ENCODE results near the gene MCTP2.

The MCTP2 gene

DNA sequence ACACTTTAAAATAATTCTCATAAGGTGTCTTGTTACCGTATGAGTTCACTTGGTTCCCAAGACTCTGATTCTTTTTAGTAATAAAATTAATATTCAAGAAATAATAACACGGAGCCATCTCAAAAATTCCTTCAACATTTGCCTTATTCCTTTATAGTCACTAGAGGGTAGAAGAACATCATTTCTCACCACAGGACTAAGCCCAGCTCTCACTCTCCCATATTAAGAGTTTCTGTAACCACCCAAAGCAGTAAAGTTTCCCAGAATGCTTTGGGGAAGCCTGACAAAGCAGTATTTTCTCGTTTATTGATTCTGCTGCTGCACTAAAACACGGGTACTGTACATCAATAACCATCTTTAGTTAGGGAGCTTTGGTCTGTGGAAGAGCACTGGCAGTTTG, 114.9 kb downstream of the MCTP2 start:
- H3K9me3 ChIP-seq (ENCODE audit: control insufficient read depth, insufficient read depth, low read depth, low read length) = no peaks in the 10 kb centered on the region
- peaks cover 0 to 3% of the 10 kb centered on the region in 2 experiments; a peak in 2 of 3 replicates for H3K36me3 ChIP-seq (ENCODE audit: control insufficient read depth in 2 of 2, insufficient read depth in 1 of 2, low read length in 2 of 2)
- no peaks in the 10 kb centered on the region for H3K4me1 ChIP-seq (ENCODE audit: control insufficient read depth, insufficient read depth, low read length)
- POLR2A ChIA-PET = no interaction called here
- no peak overlapping the region for H3K4me3 ChIP-seq (ENCODE audit: low read depth, low read length)
- CTCF ChIA-PET = interaction anchor here (1.2 kb wide), 1 partner anchor 19 kb away, joined by 4 read pairs; no protein-coding TSS in a partner anchor
- TF ChIP-seq ZNF654 (tag by site-specific recombination; IDR thresholded peaks at IDR 0.05; ENCODE audit: low read depth) (peak; percentile 12; the same call in 1 of the 2 replicates), ZNF624 (tag by site-specific recombination; IDR thresholded peaks at IDR 0.05) (no peak)
- TF ChIP-seq, protein P1, sequence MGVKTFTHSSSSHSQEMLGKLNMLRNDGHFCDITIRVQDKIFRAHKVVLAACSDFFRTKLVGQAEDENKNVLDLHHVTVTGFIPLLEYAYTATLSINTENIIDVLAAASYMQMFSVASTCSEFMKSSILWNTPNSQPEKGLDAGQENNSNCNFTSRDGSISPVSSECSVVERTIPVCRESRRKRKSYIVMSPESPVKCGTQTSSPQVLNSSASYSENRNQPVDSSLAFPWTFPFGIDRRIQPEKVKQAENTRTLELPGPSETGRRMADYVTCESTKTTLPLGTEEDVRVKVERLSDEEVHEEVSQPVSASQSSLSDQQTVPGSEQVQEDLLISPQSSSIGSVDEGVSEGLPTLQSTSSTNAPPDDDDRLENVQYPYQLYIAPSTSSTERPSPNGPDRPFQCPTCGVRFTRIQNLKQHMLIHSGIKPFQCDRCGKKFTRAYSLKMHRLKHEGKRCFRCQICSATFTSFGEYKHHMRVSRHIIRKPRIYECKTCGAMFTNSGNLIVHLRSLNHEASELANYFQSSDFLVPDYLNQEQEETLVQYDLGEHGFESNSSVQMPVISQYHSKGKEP (tag by site-specific recombination; IDR thresholded peaks at IDR 0.05) = no peak
- TF ChIP-seq, protein P2, sequence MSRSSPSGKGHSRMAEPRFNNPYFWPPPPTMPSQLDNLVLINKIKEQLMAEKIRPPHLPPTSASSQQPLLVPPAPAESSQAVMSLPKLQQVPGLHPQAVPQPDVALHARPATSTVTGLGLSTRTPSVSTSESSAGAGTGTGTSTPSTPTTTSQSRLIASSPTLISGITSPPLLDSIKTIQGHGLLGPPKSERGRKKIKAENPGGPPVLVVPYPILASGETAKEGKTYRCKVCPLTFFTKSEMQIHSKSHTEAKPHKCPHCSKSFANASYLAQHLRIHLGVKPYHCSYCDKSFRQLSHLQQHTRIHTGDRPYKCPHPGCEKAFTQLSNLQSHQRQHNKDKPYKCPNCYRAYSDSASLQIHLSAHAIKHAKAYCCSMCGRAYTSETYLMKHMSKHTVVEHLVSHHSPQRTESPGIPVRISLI (tag by site-specific recombination; IDR thresholded peaks at IDR 0.05) = no peak
- no peak overlapping the region for H3K27ac ChIP-seq (ENCODE audit: extremely low read depth, low read depth, low read length)

DNA sequence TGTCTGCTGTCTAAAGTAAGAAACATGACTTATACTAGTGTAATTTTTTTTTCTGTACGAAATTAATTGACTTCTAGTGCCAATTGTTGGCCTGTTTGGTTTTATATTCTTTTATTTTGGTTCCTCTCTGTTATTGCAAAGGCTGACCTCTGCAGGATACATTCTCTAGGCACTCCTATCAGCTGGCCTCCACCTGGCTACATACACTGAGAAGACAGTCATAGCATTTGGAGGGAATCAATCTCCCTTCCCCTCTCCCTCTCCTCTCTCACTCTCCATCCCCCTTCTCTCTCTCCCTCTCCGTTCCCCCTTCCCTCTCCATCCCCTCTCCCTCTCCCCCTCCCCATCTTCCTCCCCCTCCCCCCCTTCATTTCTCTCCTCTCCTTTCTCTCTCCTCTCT, 116.7 kb downstream of the MCTP2 start:
- ChIA-PET CTCF (no interaction called here), POLR2A (no interaction called here)
- no peak for TF ChIP-seq YY1 (tag by site-specific recombination; IDR thresholded peaks at IDR 0.05)
- H3K27ac ChIP-seq (ENCODE audit: extremely low read depth, low read depth, low read length) = no peak overlapping the region
- H3K4me3 ChIP-seq (ENCODE audit: low read depth, low read length) = no peak overlapping the region
- no peaks in the 10 kb centered on the region for H3K4me1 ChIP-seq (ENCODE audit: control insufficient read depth, insufficient read depth, low read length)
- H3K36me3 ChIP-seq (ENCODE audit: control insufficient read depth in 2 of 2, insufficient read depth in 1 of 2, low read length in 2 of 2) = no peaks in the 10 kb centered on the region; a peak in 1 of 3 replicates
- no peaks in the 10 kb centered on the region for H3K9me3 ChIP-seq (ENCODE audit: control insufficient read depth, insufficient read depth, low read depth, low read length)

DNA sequence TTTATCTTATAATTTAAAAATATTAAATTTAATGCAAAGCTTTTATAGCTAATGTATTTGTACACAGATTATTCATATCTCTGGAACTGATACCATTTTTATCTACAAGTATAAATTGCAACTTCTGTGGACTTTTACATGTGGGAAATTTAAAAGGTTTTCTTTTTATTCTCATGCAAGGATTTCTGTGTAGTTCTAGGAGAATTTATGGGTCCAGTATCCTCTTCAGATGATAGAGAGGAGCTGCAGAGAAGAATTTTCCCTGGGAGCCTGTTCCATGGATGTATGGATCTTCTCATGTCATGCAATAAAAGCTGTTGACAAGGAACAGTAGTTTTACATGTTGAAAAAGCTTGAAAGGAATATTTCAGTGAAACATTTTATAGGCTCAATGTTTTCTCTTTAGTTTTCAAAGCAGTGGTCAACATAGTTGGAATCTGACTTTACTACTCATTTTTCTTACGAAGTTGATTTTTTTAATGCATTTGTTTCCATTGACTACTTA, 119.7 kb downstream of the MCTP2 start:
- Histone ChIP-seq H3K4me3 (ENCODE audit: low read depth, low read length) (no peak overlapping the region), H3K27ac (ENCODE audit: extremely low read depth, low read depth, low read length) (no peak overlapping the region), H3K4me1 (ENCODE audit: control insufficient read depth, insufficient read depth, low read length) (no peaks in the 10 kb centered on the region), H3K9me3 (ENCODE audit: control insufficient read depth, insufficient read depth, low read depth, low read length) (no peaks in the 10 kb centered on the region), H3K36me3 (ENCODE audit: control insufficient read depth in 2 of 2, insufficient read depth in 1 of 2, low read length in 2 of 2) (no peaks in the 10 kb centered on the region; a peak in 1 of 3 replicates)
- POLR2A ChIA-PET = interaction anchor here (0.6 kb wide), 1 partner anchor 25 kb away, joined by 5 read pairs; no protein-coding TSS in a partner anchor
- CTCF ChIA-PET = no interaction called here
- TF ChIP-seq ZFP69B (tag by site-specific recombination; IDR thresholded peaks at IDR 0.05) = no peak
- no peak for TF ChIP-seq ZNF670 (tag by site-specific recombination; IDR thresholded peaks at IDR 0.05; ENCODE audit: low read depth)
- TF ChIP-seq ZNF155 (tag by site-specific recombination; IDR thresholded peaks at IDR 0.05) = no peak
- no peak for TF ChIP-seq ZNF777 (tag by site-specific recombination; IDR thresholded peaks at IDR 0.05; ENCODE audit: borderline replicate concordance)
- TF ChIP-seq, protein P3, sequence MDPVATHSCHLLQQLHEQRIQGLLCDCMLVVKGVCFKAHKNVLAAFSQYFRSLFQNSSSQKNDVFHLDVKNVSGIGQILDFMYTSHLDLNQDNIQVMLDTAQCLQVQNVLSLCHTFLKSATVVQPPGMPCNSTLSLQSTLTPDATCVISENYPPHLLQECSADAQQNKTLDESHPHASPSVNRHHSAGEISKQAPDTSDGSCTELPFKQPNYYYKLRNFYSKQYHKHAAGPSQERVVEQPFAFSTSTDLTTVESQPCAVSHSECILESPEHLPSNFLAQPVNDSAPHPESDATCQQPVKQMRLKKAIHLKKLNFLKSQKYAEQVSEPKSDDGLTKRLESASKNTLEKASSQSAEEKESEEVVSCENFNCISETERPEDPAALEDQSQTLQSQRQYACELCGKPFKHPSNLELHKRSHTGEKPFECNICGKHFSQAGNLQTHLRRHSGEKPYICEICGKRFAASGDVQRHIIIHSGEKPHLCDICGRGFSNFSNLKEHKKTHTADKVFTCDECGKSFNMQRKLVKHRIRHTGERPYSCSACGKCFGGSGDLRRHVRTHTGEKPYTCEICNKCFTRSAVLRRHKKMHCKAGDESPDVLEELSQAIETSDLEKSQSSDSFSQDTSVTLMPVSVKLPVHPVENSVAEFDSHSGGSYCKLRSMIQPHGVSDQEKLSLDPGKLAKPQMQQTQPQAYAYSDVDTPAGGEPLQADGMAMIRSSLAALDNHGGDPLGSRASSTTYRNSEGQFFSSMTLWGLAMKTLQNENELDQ (tag by site-specific recombination; IDR thresholded peaks at IDR 0.05; ENCODE audit: low read depth) = no peak
- TF ChIP-seq, protein P4, sequence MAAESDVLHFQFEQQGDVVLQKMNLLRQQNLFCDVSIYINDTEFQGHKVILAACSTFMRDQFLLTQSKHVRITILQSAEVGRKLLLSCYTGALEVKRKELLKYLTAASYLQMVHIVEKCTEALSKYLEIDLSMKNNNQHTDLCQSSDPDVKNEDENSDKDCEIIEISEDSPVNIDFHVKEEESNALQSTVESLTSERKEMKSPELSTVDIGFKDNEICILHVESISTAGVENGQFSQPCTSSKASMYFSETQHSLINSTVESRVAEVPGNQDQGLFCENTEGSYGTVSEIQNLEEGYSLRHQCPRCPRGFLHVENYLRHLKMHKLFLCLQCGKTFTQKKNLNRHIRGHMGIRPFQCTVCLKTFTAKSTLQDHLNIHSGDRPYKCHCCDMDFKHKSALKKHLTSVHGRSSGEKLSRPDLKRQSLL (tag by site-specific recombination; IDR thresholded peaks at IDR 0.05) = no peak
- no peak for TF ChIP-seq KLF7 (tag by site-specific recombination; IDR thresholded peaks at IDR 0.05; ENCODE audit: borderline replicate concordance)
- TF ChIP-seq ZNF202 (tag by site-specific recombination; IDR thresholded peaks at IDR 0.05; ENCODE audit: borderline replicate concordance) = no peak
- TF ChIP-seq, protein P2 (tag by site-specific recombination; IDR thresholded peaks at IDR 0.05) = no peak
- no peak for TF ChIP-seq ZNF560 (tag by site-specific recombination; IDR thresholded peaks at IDR 0.05; ENCODE audit: borderline replicate concordance)
- no peak for TF ChIP-seq ZNF423 (tag by site-specific recombination; IDR thresholded peaks at IDR 0.05)
- no peak for TF ChIP-seq ZNF701 (tag by site-specific recombination; IDR thresholded peaks at IDR 0.05)
- TF ChIP-seq EGR2 (tag by site-specific recombination; IDR thresholded peaks at IDR 0.05; ENCODE audit: low read depth) = no peak
- TF ChIP-seq ZFHX2 (tag by site-specific recombination; conservative IDR thresholded peaks at IDR 0.05) = no peak
- no peak for TF ChIP-seq ZFP37 (tag by site-specific recombination; IDR thresholded peaks at IDR 0.05)
